NCI-H2029 treated with DMSO at 0.1 percent for 48 hours (cell line): ENCODE results near the gene FAM32A.

Experiments
- DNase-seq: peaks from one replicate; lab custom pipeline; 2025; lab: John Stamatoyannopoulos, UW

Gene FAM32A

GRCh38 chr19:16202320-16203255, 17.4 kb downstream of the FAM32A start:
- no peak for DNase-seq

GRCh38 chr19:16203256-16204004, 18.2 kb downstream of the FAM32A start:
- DNase-seq, result no peak

DNA sequence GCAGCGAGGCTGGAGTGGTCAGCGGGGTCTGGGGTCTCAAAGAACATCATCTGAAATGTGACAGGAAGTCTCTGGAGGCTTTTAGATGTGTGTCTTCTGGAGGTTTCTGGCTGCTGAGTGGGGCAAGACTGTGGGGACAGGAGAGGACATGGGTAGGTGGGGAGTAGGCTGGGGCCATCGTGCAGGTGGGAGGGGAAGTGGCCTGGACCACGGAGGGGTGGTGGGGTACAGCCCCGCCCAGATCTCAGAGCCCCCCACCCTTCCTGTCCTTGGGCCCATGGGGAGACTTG, 18.7 kb downstream of the FAM32A start:
- DNase-seq, result no peak

DNA sequence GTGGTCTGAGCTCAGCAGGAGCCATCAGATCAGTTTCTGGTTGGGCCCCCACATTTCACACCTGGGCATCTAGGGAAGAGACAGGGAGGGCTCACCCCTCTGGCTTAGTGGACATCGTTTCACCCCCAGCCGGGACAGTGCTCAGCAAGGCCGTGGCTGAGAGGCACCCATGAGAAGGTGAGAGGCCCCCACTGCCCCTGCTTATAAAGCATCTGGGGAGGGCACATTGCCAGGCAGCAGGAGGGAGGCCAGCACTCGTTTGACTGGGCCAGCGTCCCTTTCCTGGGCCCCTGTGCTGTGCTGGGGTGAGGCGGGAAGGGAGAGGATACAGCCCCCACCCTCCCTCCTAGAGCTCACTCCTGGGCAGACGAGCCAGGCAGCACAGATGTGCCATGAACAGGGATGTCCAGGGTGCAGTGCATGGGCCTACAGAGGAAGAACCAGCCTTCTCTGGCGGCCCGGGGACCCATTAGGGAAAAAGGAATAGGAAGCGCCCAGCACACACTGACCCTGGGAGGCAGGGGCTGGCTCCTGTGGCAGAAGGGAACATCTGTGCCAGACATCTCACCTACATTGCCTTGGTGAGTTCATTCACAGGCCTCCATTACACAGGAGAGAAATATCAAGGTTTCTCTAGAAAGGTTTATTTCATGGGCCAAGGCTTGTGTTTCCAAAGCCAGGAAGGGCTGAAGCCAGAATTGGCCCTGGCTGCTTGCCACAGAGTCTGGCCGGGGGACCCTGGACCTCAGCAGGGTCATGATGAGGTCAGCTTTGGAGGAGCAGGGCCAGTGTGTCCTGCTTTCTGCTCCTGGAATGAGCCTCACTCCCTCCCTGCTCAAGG, 20.2 kb downstream of the FAM32A start:
- no peak for DNase-seq

GRCh38 chr19:16206046-16206605, 20.9 kb downstream of the FAM32A start:
- DNase-seq, result no peak

DNA sequence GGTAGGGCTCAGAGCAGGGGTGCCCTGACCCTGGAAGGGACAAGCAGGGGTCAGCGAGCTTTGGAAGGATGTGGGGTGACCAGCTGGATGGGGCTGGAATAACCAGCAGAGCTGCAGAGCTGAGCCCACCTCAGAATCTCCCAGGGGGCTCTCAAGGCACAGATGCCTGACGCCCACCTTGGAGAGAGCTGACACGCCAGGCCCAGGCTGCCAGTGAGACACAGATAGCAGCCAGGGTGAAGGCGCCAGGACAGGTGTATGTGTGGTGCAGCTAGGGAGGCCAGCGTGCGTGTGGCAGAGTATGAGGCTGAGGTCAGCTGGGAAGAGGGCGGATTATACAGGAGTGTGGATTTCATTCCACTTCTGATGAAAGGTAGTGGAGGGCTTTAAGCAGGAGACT, 21.4 kb downstream of the FAM32A start:
- no peak for DNase-seq

DNA sequence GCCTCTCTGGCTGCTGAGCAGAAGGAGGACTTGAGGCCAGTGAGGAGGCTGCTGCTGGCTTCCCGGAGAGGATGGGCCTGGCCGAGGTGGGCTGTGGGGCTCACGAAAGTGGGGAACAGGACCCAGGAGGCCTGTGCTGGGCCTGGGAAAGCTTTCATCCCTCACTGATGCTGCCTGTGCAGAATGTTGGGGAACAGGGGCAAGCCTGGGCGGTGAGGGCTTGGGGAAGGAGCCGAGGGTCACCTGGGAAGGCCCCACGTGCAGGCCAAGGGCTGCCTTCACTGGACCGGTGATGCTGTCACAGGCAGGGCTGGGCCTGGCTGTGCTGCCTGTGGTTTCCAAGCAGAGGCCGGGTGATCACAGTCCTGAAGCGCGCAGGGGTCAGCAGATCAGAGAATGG, 21.9 kb downstream of the FAM32A start:
- DNase-seq, result no peak

DNA sequence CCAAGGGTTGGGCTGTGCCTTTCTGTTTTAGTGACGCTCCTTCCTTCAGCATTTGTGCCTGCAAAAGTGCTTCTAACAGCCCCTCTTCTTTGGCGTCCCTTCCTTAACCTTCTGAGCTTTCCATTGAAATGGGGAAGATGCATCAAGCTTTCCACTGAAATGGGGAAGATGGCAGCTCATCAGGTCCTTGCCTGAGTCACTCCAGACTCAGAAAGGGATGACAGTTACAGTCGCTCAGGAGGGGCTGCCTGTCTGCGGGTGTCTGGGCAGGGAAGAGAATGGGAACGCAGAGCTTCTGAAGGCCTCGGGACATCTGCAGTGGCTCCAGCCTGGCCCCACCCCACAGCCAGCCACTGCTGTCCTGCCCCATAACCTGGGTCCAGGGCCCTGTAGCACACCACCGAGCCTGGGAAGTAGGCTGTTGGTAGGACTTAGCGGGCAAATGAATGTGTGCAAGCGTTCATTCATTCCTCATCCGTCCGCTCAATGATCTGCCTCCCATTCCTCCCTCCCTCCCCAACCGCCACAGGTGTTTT, 22.3 kb downstream of the FAM32A start:
- DNase-seq, result no peak

GRCh38 chr19:16208064-16208759, 23.0 kb downstream of the FAM32A start:
- DNase-seq, result no peak

- peak; percentile 11 for DNase-seq
Observed at GRCh38 chr19:16208847-16209665, 23.8 kb downstream of the FAM32A start.

DNA sequence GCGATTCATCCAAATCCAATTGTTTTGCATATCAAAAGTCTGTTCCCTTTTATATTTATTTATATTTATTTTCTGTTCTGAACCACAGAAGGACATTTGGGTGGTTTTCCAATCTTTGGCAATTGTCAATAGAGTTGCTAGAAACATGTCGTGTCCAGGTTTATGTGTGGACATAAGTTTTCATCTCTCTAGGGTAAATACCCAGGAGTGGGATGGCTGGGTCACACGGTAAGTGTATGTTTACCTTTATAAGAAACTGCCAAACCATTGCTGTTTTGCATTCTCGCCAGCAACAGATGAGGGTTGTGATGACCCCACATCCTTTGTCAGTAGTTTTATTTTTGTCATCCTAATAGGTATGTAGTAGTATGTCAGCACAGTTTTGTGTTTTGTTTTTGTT, 25.0 kb downstream of the FAM32A start:
- DNase-seq, result peak; percentile 60

DNA sequence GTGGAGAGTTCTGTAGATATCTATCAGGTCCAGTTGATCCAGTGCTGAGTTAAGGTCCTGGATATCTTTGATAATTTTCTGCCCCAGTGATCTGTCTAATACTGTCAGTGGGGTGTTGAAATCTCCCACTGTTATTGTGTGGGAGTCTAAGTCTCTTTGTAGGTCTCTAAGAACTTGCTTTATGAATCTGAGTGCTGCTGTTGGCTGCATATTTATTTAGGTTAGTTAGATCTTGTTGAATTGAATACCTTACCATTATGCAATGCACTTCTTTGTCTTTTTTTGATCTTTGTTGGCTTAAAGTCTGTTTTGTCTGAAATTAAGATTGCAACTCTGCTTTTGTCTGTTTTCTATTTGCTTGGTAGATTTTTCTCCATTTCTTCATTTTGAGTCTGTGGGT, 27.9 kb downstream of the FAM32A start:
- DNase-seq, result no peak

DNA sequence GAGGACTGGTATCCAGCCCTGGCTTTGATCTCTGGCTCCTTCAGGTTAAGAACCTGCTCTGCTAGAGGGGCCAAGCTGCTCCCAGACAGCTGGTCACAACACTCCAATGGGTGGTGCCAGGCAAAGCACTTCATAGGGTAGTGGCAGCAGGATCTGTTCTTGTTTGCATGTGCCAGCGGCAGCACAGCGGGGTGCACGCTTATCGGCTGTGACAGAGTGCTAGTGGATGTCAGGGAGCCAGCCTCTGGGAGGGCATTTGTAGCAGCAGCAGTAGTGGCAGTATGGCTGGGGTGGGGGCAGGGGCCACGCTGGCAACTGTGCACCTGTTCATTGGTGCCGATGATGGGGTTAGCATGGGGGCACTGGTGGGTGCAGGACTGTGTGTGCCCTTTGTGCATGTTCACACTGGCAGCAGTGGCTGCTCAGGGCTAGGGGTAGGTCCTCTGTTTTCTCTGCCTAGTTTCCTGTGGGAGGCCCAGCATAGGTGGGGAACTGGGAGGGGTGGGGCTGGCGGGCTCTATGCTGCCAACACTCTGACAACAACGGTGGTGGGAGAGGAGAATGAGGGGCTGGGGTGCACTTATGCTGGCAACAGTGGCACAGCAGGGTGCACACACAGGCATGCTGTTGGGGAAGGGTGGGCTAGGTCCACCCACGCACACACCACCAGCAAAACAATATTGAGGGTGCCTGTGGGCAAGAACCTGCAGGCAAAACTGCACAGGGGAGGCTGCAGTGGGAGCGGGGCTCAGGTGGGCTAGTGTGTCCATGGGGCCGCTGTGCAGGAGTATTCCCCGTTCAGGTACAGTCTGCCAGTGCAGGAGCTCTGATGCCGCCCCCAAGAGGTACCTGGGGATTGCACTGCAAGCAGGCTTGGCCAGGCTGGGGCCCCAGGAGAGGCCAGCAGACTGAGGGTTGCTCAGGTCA, 31.8 kb downstream of the FAM32A start:
- DNase-seq, result peak; percentile 15

- no peak for DNase-seq
Observed at GRCh38 chr19:16217716-16218451, 32.7 kb downstream of the FAM32A start.

GRCh38 chr19:16218851-16219250, 33.6 kb downstream of the FAM32A start:
- no peak for DNase-seq

- no peak for DNase-seq
Observed at GRCh38 chr19:16222806-16223205, 37.6 kb downstream of the FAM32A start.

GRCh38 chr19:16223746-16224145, 38.5 kb downstream of the FAM32A start:
- DNase-seq, result no peak

DNA sequence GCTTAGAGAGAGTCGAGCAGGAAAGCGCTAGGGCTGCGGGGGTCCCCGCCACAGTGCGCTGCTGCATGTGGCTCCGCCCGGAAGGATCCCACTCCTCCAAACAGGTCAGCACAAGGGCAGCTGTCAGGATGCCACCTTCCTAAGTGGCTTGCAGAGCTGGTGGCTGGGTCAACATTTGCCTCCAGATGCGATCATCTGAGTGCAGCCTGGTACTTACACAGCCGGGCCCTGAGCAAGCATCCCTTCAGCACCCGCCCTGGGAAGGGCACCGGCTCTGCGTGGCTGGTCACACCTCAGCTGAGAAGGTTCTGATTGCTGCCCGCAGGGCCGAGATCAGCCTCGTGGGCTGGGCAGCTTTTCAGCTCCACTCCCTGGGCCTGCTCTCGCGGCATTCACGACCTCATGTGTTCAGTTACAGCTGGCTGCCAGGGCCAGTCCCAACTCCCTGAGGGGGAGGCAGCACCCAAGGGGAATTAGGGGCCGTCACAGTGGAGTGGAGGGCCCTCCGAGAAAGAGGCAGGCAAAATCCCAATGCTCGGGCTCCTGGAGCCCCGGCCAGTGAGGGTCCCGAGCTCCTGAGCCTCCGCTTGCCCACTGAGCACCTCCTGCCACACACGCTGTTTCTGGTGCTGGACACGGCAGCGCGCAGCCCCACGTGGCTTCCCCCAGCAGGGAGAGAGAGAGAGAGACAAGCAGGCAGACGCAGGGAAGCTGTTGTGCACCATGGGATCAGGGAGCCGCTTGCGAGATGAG, 39.3 kb downstream of the FAM32A start:
- DNase-seq, result no peak
